ENCODE data around the gene RGS6.

GRCh38 chr14:72576258-72576657, 644.0 kb downstream of the RGS6 start:
- TF ChIP-seq CTCF (conservative IDR thresholded peaks at IDR 0.05; ENCODE audit: low read depth, low read length) (no peak), RAD21 (IDR thresholded peaks at IDR 0.05; ENCODE audit: low read length) (no peak), POLR2A (IDR thresholded peaks at IDR 0.05; ENCODE audit: low read depth, low read length) (no peak), BHLHE40 (IDR thresholded peaks at IDR 0.05; ENCODE audit: low read depth, low read length) (no peak), RFX5 (IDR thresholded peaks at IDR 0.05; ENCODE audit: low read depth, low read length) (no peak), MAFK (IDR thresholded peaks at IDR 0.05; ENCODE audit: low read depth, low read length) (no peak), SMC3 (IDR thresholded peaks at IDR 0.05; ENCODE audit: low read depth, low read length) (no peak), MXI1 (IDR thresholded peaks at IDR 0.05; ENCODE audit: borderline replicate concordance, low read depth, low read length) (no peak)
- TF ChIP-seq, protein P1, sequence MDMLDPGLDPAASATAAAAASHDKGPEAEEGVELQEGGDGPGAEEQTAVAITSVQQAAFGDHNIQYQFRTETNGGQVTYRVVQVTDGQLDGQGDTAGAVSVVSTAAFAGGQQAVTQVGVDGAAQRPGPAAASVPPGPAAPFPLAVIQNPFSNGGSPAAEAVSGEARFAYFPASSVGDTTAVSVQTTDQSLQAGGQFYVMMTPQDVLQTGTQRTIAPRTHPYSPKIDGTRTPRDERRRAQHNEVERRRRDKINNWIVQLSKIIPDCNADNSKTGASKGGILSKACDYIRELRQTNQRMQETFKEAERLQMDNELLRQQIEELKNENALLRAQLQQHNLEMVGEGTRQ (IDR thresholded peaks at IDR 0.05; ENCODE audit: low read depth, low read length) = no peak
